Liver (tissue), 3 donors: Measurements from ENCODE around the gene SOX4.

Experiments
- CTCF ChIP-seq: fragments of 150-350 bp; IDR thresholded peaks from 2 replicates; pipeline ENCODE4 v1.5.1; 2017; ENCODE audit warnings: improper control_type of control experiment, low read depth, low read length; ENCODE audit not compliant: missing input control
- EGR1 ChIP-seq, 2 donors: IDR thresholded peaks; 2 replicates each; pipeline ENCODE4 v1.6.1; 2016 to 2018; ENCODE audit warnings: antibody characterized with exemption in 2 of 2, low read depth in 2 of 2
- JUND ChIP-seq, 2 donors: IDR thresholded peaks; 2 replicates each; pipeline ENCODE4 v1.6.1; 2016; ENCODE audit warnings: antibody characterized with exemption in 2 of 2
- YY1 ChIP-seq: IDR thresholded peaks from 2 replicates; pipeline ENCODE4 v1.6.1; 2016; ENCODE audit warnings: antibody characterized with exemption, mild to moderate bottlenecking
- TF ChIP-seq, protein P1 (sequence below): IDR thresholded peaks from 2 replicates; pipeline ENCODE4 v1.6.1; 2016; ENCODE audit warnings: antibody characterized with exemption
- donor health status: healthy.
- donor health status: healthy.

DNA sequence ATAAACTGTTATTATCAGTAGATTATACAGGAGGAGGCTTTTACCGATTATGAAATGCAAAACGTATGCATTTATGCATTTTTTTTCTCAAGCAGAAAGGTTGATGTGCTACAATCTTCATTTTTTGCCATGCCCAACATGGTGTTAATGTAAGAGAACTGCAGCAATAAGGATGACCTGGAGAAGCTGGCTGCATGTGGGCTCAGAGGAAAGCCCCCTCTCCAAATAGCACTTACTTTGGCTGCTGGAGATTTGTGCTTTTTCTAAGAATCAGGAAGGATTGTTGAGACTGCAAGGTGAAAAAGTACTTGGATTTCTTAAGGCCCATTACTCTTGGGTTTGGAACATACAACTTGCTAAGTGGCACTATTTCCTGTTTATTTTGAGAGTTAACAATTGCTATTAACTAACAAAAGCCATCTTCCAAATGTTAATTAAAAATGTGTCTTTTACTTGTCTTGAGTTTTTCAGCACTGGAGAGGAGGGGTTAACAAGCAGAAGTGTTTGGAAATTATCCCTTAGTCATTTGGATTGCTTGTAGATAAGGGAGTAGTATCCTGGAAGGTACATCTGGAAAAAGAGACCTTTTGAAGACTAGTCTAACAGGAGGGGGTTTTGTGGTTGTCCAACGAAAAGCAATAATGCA lies 5.6 kb downstream of the SOX4 start:
- TF ChIP-seq CTCF (no peak), JUND (IDR thresholded peaks at IDR 0.05) (no peak), YY1 (no peak), EGR1 (IDR thresholded peaks at IDR 0.05; ENCODE audit: low read depth in 2 of 2) (no peak)
- TF ChIP-seq, protein P1, sequence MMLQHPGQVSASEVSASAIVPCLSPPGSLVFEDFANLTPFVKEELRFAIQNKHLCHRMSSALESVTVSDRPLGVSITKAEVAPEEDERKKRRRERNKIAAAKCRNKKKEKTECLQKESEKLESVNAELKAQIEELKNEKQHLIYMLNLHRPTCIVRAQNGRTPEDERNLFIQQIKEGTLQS = no peak
